HG02943 (cell line): ENCODE results near the gene GYPB.
"Not testable (repeated sequence)": the region's sequence is repeated elsewhere in the genome, so short reads cannot be mapped to it uniquely, and the experiment has no call there.

ENCODE experiments used
- ATAC-seq: cut with Tn5 transposase; IDR thresholded peaks from one replicate; pipeline ENCODE4 v1.9.1; 2021; ENCODE audit warnings: mild to moderate bottlenecking, low read depth, moderate library complexity; ENCODE audit not compliant: unreplicated experiment

The GYPB gene

DNA sequence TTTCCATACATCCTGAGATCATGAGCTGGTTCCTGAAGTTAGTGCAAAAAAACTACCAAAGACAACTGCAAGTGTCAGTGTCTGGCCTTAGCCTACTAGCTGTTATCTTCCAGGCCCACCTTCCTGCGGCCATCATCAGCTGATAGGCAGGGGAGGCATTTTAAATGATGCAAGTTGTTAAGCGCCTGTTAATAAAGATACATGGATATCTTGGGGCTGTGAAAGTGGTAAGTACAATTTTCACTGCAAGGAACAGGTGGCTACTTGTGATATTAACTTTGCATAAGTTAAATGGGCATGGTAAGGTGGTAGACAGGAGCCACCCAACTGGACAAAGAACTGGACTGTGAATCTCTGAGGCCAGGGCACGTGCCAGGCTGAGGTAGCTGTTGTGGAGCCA is at the start of gene GYPB:
Gene GYPB, minus strand, starts transcription at position 104 of the 400 bp plus-strand sequence. Its CDS starts 93 bp downstream, at position 11.
- not testable (repeated sequence) for ATAC-seq

DNA sequence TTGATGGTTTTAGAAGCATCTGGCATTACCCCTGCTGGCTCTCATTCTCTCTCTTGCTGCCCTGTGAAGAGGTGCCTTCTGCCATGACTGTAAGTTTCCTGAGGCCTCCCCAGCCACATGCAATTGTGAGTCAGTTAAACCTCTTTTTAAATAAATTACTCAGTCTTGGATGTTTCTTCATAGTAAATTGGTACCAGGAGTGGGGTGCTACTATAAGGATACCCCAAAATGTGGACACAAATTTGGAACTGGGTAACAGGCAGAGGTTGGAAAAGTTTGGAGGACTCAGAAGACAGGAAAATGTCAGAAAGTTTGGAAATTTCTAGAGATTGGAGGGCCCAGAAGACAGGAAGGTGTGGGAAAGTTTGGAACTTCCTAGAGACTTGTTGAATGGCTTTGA is 42.4 kb upstream of the GYPB start:
- ATAC-seq: not testable (repeated sequence)

DNA sequence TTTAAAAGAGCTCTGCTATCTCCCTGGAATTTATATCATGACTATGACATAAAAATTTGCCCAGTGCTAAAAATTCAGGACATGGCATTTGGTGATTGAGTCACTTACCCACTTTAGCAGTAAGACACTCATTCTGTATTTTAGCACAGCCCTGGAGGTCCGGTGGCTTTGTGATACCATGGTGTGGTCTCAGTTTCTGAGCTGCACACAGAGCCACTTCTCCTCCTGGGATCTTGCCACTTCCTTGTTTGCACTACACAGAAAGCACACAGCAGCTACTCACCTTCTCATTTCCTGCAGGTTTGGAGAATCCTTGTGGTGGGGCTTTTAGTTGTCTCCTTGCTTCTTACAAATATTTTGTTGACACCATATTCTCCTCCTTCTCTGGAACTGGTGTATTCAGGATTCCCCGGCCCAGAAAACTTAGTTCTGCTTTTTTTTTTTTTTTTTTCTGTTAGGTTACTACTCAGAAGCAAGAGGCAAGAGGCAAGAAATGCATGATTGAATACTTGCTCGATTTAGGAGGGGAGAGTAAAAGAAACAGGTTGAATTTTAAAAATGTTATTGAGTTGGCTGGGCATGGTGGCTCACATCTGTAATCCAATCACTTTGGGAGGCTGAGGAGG is 41.2 kb upstream of the GYPB start:
- not testable (repeated sequence) for ATAC-seq

DNA sequence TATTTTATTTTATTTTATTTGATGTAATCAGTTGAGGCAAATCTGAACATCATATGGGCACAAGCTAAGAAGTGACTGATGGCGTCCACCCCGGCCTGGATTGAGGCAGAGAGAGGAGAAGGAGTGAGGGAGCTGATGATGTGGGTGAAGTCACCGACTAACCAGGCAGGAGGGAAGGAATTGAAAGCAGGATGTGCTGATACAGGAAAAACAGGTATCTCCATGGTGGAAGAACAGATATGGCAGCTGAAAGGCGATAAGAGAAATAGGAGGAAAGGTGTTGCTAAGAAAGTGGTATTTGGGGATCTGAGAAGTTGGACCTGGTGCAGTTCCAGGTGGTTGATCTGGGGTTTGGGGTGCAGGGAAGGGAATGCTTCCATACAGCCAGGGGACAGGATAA is 37.6 kb upstream of the GYPB start:
- ATAC-seq: no peak

DNA sequence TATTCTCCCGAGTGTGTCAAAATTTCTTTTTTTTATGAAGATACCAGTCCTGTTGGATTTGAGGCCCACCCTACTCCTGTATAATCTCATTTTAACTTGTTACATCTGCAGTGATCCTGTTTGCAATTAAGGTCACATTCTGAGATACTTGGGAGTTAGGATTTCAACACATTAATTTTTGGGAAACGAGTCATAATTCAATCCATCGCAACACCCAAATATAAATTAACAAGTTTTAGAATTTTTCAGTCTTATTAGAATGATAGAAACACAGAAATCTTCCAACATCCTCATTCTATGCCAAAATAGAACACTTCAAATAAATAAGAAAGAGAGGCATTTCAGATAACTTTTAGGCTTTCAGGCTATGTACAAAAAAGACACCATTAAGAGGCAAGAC is 36.2 kb upstream of the GYPB start:
- not testable (repeated sequence) for ATAC-seq

DNA sequence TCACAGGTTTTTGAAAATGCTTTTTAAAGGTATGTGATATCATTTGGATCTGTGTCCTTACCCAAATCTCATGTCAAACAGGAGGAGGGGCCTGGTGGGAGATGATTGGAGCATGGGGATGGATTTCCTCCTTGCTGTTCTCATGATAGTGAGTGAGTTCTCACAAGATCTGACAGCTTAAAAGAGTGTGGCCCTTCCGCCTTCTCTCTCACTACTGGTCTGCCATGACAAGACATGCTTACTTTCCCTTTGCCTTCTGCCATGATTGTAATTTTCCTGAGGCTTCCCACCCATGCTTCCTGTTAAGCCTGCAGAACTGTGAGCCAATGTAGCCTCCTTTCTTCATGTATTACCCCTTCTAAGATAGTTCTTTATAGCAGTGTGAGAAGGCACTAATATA is 32.3 kb upstream of the GYPB start:
- ATAC-seq: not testable (repeated sequence)

DNA sequence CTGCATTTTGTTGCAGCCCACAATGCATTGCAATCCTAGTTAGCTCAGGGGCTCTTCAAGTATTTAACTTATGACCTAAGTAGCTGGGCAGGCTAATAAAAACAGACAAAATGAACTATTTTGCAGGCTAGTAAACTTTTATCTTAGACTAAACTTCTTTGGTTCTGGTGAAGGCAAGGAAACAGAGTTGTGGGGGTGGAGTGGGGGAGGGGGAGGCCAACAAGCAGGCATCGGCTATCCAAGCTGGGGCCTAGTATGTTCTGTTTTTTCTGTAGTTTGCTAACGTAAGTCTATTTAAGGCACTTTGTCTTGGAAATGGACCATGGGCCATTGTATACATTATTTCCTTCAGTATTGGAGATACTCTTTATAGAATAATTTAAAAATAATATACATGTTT is 31.5 kb upstream of the GYPB start:
- not testable (repeated sequence) for ATAC-seq

DNA sequence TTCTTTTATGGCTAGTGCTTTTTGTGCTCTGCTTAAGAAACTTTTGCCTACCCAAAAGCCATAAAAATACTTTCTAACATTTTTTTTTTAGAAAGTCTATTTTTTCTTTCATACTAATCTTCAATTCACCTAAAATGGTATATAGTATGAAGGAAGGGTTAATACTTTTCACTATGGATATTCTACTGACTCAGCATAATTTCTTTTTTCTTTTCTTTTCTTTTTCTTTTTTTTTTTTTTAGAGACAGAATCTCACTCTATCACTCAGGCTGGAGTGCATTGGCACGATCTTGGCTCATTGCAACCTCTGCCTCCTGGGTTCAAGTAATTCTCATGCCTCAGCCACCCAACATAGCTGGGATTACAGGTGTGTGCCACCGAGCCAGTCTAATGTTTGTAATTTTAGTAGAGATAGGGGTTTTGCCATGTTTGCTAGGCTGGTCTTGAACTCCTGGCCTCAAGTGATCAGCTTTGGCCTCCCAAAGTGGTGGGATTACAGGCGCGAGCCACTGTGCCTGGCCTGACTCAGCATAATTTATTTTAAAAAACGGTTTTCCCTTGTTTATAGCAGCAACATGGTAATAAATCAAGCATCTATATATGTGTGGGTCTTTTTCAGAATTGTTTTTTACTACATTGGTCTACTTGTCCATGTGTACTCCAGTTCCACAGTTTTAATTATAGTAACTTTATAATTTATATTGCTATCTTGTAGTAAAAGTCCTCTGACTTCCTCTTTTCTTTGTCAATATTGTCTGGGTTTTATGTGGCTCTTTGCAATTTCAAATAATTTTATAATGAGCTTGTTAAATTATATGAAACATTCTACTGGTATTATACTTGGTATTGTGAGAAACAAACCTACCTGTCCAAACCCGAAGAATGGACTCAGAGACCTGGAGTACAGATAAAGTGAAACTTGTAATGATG is 30.6 kb upstream of the GYPB start:
- ATAC-seq: not testable (repeated sequence)

DNA sequence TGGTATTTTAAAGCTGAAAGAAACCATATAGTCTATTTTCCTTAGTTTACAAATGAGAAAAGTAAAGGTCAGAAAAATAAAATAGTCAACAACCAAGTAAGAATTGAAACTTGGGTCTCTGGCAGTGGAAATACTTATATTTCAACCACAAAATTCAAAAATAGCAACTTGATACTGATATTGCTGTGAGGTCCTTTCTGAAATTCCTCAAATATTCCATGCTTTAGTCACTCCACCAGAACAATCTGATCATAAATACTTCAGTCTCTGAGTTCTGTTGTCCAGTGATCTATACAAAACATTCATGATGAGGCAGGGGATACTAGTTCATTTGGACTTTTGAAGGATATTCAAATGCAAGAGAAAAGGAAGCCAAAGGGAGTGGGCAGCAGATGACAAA is 25.8 kb upstream of the GYPB start:
- not testable (repeated sequence) for ATAC-seq

DNA sequence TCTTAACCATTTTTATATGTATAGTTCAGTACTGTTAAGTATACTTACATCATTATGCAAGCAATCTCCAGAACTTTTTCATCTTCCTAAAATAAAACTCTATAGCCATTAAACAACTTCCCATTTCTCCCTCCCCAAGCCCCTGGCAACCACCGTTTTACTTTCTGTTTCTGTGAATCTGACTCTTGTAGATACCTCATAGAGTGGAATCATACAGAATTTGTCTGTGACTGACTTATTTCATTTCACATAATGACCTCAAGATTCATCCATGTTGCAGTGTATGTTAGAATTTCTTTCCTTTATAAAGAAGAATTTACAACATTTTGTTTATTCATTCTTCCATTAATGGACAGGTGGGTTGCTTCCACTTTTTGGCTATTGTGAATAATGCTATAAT is 13.4 kb upstream of the GYPB start:
- ATAC-seq: not testable (repeated sequence)

DNA sequence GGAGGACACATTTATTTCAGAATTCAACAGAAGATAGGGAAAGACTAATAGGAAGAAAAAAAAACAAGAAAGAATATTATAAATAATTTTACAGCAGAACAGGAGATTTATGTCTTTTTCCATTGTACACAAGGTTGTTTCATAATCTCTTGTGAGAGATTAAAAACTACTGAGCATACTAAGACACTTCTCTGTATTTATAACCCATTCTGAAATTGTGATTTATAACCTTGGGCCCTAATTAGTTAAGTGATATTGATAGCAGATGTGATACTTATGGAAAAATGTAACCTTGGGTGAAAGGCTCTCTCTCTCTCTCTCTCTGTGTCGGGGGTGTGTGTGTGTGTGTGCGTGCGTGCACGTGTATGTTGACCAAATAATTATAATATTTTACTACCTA is 12.7 kb upstream of the GYPB start:
- not testable (repeated sequence) for ATAC-seq

DNA sequence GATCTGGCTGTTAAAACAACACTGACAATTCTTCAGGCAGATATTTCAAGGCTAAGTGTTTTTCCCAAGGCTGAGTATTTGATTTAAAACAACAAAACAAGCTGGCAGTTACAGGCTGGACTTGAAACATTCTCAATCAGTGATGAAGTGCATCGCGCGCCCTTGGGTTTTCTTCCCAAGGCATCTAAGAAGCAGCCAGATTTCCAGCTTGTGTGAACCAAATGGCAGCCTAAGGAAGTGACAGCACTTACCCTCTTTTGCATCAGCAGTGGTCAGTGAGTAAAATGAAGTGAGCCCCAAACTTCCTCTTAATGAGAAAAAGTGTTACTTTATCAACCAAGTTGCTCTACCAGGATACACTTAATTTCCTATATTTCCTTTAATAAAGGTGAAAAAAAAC is 12.2 kb upstream of the GYPB start:
- not testable (repeated sequence) for ATAC-seq

DNA sequence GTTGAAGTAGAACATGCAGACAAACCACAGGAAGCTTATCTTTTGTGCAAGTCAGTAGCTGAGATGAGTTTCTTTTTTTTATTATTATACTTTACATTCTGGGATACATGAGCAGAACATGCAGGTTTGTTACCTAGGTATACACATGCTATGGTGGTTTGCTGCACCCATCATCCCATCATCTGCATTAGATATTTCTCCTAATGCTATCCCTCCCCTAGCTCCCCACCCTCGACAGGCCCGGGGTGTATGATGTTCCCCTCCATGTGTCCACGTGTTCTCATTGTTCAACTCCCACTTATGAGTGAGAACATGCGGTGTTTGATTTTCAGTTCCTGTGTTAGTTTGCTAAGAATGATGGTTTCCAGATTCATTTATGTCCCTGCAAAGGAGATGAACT is 11.5 kb upstream of the GYPB start:
- not testable (repeated sequence) for ATAC-seq

DNA sequence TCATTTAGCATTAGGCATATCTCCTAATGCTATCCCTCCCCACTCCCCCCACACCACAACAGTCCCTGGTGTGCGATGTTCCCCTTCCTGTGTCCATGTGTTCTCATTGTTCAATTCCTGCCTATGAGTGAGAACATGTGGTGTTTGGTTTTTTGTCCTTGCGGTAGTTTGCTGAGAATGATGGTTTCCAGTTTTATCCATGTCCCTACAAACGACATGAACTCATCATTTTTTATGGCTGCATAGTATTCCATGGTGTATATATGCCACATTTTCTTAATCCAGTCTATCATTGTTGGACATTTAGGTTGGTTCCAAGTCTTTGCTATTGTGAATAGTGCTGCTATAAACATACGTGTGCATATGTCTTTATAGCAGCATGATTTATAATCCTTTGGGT is 7.5 kb upstream of the GYPB start:
- ATAC-seq: not testable (repeated sequence)

DNA sequence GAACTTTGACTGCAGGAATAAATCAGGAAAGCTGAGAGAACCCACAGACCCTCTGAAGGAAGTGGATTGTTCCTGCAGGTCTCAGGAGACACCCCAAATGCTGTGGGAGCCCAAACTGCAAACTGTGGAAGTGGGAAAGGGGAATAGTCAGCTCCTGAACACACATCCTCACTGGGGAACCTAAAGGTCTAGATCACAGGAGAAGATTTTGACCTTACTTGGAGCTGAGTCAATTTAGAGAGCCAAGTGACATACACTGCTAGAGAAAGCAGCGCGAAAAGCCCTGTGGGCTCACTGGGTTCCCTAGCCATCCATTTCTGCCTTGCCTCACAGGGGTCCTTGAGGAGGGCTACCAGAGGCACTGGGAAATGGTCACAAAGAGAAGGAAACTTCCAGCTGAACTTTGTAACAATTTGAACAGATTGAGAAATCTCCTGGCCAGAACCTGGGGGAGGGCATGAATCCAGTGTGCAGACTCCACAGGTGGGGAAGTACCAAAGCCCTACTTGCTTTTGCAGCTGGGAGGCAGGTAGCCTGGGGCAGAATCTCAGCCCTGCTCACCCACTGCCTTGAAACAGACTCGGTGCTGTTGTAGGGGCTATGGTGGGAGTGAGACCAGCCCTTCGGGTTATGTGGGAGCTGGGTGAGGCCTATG is 5.3 kb upstream of the GYPB start:
- not testable (repeated sequence) for ATAC-seq

DNA sequence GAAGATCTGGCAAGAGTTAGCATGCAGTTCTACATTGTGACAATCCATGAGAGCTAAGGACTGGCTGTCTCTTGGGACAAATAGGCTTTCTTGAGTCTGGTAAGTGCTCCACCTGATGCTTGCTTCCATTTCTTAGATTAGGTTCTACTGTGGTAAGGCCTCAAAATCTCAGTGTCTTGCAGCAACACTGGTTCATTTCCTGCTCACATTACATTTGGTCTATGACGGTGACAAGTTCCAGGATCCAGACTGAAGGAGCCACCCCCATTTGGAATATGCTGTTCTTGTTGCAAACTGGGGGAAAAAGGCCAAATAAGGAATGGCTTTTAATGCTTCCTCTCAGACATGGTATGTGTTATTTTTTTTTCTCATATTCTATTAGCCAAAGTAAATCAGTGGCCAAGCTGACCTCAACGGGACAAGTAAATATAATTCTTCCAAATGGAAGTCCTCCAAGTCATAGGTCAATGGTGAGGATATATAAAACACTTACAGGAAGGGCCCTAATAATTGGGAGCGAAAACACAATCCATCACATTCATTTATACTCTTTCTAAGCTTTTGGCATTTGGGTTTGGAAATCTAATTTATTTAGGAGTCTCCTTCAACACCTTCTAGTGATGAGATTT is 3.7 kb upstream of the GYPB start:
- not testable (repeated sequence) for ATAC-seq

DNA sequence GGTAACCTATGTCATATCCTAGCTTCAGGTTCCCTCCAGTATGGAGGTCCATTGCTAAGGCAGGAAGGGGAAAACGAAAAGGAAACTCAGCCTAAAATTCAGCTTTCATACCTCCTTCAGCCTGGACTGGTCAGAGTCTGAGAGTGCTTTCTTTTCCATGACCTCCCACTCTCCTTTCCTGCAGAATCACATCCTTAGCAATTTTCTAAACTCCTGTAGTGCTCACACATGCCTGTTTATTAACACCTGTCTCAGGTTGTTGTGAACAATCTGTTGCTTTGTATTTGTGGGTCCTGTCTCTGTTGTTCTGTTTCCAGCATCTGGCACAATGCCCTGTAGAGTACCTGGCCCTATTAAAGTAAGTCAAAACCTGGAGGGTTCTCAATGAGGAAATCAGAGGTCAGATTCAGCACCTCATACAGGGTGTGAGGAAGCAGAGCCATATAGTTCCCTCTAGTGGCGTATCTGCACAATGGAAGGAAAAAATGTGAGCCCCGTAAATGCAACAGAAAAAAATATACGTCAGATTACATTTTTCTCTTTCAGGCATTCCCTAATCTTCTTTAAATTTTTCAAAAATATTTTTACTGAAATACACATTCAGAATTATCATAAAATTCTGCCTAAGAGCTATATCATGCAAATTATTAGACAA is 2.3 kb upstream of the GYPB start:
- not testable (repeated sequence) for ATAC-seq

DNA sequence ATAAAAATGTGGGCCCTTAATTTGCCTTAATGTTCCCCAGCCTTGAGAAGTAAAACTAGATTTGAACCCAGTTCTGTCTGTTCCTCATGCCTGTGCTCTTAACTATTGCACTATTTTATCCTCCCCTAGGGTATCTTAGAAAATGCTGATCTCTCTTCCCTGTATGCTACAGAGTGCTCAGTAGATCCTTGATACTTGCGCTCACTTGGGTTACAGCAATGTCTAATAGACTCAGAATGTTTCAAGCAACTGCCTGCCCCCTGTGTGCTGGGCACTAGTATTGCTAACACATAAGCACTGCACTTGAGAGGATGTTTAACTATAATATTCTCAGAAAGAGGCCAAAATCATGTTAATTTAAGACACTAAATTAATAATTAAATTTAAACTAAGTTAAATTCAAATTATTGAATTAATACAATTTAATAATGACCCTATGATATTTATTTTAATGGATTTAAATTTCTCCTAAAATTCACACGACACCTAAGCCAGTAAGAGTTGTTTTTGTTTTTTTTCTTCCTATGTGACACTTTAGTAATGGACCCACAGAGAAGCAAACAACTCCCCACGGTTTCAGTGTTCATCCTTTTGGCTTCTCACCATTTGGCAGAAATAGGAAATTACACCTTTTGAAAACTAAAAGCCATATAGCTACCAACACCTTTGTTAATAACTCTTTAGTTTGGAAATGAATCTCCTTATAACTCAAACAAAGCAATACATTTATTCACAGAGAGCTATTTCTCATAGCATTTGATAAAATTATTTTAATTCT is 768 bp downstream of the GYPB start:
- ATAC-seq: not testable (repeated sequence)

DNA sequence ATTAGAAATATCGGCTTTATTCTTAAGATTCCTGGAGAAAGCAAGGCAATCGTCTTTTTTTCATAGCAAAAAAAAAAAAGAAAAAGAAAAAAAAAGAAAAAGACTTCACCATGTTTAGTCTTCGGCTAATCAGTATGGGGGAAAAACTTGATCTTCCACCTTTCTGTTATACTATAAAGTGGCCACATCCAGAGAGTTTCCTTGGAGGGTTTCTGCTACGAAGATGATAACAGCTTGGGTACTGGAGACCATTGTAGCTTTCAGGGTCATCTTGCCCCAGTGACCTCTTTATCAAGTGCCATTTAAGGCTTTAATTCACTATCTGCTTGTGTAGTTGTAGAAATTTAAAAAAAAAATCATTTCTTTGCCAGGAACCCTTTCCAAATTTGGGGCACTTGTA is 1.9 kb downstream of the GYPB start:
- ATAC-seq: not testable (repeated sequence)
